ENCODE data around the gene DPP6. TPM values are rescaled to one million over a fixed set of nuclear protein-coding genes. Genes with fewer than 3 reads are reported as not detected.
"Not testable (repeated sequence)": the region's sequence is repeated elsewhere in the genome, so short reads cannot be mapped to it uniquely, and the experiment has no call there.

DPP6 gene
- total RNA-seq, 1 donor from 2014 or later, result not detected

DNA sequence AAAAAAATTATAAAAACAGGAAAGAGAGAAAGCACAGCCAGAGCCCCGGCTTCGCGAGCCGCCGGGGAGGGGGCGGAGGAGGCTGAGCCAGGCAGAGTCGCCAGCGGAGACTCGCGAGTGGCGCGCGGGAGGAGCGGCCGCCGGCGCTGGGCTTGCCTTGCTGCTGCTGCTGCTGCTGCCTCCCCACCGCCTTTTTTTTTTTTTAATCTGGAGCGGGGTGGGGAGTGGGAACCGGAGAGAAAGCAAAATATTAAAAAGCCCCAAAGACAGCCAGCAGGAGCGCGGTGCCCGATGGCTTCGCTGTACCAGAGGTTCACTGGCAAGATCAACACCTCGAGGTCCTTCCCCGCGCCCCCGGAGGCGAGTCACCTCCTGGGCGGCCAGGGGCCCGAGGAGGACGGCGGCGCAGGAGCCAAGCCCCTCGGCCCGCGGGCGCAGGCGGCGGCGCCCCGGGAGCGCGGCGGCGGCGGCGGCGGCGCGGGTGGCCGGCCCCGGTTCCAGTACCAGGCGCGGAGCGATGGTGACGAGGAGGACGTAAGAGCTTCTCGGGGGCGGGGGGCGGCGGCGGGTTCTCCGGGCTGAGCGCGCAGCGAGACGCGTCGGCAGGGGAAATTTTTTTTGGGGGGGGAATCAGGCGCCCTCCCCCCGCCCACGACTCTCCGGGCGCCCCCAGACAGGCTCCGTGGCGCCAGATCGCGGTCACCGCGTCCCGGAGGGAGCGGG is 493 bp downstream of the DPP6 start:
- H3K27me3 Mint-ChIP-seq (ENCODE audit: low read depth); H3K36me3 Mint-ChIP-seq (ENCODE audit: low read depth); H3K4me1 Mint-ChIP-seq (ENCODE audit: low read depth); H3K4me3 Mint-ChIP-seq (ENCODE audit: low read depth); intact Hi-C loops (cut with micrococcal nuclease); H3K27ac Mint-ChIP-seq; H3K9me3 Mint-ChIP-seq; DNase-seq (ENCODE audit: low spot score): not testable (repeated sequence)

- H3K27ac Mint-ChIP-seq; H3K36me3 Mint-ChIP-seq (ENCODE audit: low read depth); H3K4me1 Mint-ChIP-seq (ENCODE audit: low read depth); H3K9me3 Mint-ChIP-seq; DNase-seq (ENCODE audit: low spot score); H3K4me3 Mint-ChIP-seq (ENCODE audit: low read depth); H3K27me3 Mint-ChIP-seq (ENCODE audit: low read depth); intact Hi-C loops (cut with micrococcal nuclease): not testable (repeated sequence)
Measured at GRCh38 chr7:154053466-154054312, 1.5 kb downstream of the DPP6 start.

GRCh38 chr7:154054664-154055063 is 2.5 kb downstream of the DPP6 start:
- H3K9me3 Mint-ChIP-seq; H3K4me3 Mint-ChIP-seq (ENCODE audit: low read depth); DNase-seq (ENCODE audit: low spot score); intact Hi-C loops (cut with micrococcal nuclease); H3K27ac Mint-ChIP-seq; H3K36me3 Mint-ChIP-seq (ENCODE audit: low read depth); H3K27me3 Mint-ChIP-seq (ENCODE audit: low read depth); H3K4me1 Mint-ChIP-seq (ENCODE audit: low read depth): not testable (repeated sequence)

DNA sequence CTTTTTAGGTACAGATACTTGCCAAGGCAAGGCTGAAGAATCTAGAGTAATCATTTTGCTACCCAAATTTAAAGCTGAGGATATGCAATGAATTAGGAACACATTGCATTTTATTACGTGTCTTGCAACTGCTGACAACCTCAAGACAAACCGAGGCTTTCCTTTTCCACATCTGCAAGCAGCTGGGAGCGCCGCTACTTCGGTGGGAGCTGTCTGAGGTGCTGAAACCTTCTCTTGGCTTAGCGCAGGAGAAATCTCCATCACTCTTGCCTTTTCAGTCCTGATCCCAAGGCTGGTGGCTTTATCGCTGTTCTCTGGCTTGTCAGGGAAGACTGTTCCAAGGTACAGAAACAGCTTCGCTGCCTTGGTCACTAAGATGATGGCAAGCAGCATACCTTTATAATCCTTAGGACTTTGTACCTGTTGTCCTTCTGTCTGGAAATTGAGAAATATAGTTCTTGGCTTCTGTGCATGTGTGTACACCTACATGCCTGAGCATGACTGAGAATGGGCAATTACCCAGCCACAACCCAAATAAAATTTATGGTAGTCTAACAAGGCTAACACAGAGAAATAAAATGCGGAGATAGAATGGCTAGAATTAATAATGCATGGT is 3.4 kb downstream of the DPP6 start:
- H3K9me3 Mint-ChIP-seq; H3K27me3 Mint-ChIP-seq (ENCODE audit: low read depth); H3K36me3 Mint-ChIP-seq (ENCODE audit: low read depth); DNase-seq (ENCODE audit: low spot score); H3K27ac Mint-ChIP-seq; H3K4me1 Mint-ChIP-seq (ENCODE audit: low read depth); H3K4me3 Mint-ChIP-seq (ENCODE audit: low read depth); intact Hi-C loops (cut with micrococcal nuclease): not testable (repeated sequence)

GRCh38 chr7:154058783-154059182 is 6.6 kb downstream of the DPP6 start:
- H3K27ac Mint-ChIP-seq; H3K27me3 Mint-ChIP-seq (ENCODE audit: low read depth); H3K4me1 Mint-ChIP-seq (ENCODE audit: low read depth); H3K9me3 Mint-ChIP-seq; H3K36me3 Mint-ChIP-seq (ENCODE audit: low read depth); H3K4me3 Mint-ChIP-seq (ENCODE audit: low read depth); DNase-seq (ENCODE audit: low spot score); intact Hi-C loops (cut with micrococcal nuclease): not testable (repeated sequence)

DNA sequence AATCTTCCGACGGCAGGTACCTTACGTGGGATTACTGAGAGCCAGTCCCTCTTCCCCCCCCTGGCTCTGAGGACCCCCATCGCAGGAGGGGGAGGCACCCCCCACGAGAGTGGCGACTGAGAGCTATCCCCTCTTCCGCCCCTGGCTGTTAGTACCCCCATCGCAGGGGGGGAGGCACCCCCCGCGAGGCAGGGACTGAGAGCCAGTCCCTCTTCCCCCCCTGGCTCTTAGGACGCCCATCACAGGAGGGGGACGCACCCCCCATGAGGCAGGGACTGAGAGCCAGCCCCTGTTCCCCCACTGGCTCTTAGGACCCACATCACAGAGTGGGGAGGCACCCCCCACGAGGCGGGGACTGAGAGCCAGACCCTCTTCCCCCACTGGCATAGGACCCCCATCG is 8.4 kb downstream of the DPP6 start:
- H3K4me1 Mint-ChIP-seq (ENCODE audit: low read depth); H3K4me3 Mint-ChIP-seq (ENCODE audit: low read depth); H3K9me3 Mint-ChIP-seq; intact Hi-C loops (cut with micrococcal nuclease); H3K27me3 Mint-ChIP-seq (ENCODE audit: low read depth); H3K36me3 Mint-ChIP-seq (ENCODE audit: low read depth); DNase-seq (ENCODE audit: low spot score); H3K27ac Mint-ChIP-seq: not testable (repeated sequence)

- DNase-seq (ENCODE audit: low spot score); H3K27ac Mint-ChIP-seq; H3K4me1 Mint-ChIP-seq (ENCODE audit: low read depth); H3K9me3 Mint-ChIP-seq; intact Hi-C loops (cut with micrococcal nuclease); H3K36me3 Mint-ChIP-seq (ENCODE audit: low read depth); H3K27me3 Mint-ChIP-seq (ENCODE audit: low read depth); H3K4me3 Mint-ChIP-seq (ENCODE audit: low read depth): not testable (repeated sequence)
Measured at GRCh38 chr7:154071833-154072232, 19.6 kb downstream of the DPP6 start.

- H3K36me3 Mint-ChIP-seq (ENCODE audit: low read depth); DNase-seq (ENCODE audit: low spot score); H3K27me3 Mint-ChIP-seq (ENCODE audit: low read depth); H3K27ac Mint-ChIP-seq; H3K4me3 Mint-ChIP-seq (ENCODE audit: low read depth); H3K9me3 Mint-ChIP-seq; H3K4me1 Mint-ChIP-seq (ENCODE audit: low read depth); intact Hi-C loops (cut with micrococcal nuclease): not testable (repeated sequence)
Measured at GRCh38 chr7:154072395-154073181, 20.4 kb downstream of the DPP6 start.

DNA sequence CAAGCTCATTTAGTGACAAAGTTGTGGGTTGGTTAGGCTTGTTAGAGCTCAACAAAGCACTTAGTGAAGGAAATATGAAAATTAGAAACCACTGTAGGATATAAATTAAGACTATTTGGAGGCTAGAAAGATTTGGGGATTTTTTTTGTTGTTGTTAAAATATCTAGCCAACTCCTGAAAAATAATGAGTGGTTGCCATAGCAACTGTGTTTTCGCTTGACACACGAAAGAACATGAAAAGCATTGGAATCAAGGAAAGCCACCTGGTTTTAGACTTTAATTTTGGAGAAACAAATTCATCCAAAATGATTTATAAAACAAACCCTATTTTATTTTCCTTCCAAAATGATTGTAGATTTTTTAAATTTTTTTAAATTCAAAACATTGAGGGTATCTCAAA is 26.3 kb downstream of the DPP6 start:
- DNase-seq (ENCODE audit: low spot score); H3K27me3 Mint-ChIP-seq (ENCODE audit: low read depth); H3K4me3 Mint-ChIP-seq (ENCODE audit: low read depth); H3K4me1 Mint-ChIP-seq (ENCODE audit: low read depth); H3K27ac Mint-ChIP-seq; H3K36me3 Mint-ChIP-seq (ENCODE audit: low read depth); H3K9me3 Mint-ChIP-seq; intact Hi-C loops (cut with micrococcal nuclease): not testable (repeated sequence)

- intact Hi-C loops (cut with micrococcal nuclease); H3K9me3 Mint-ChIP-seq; H3K27me3 Mint-ChIP-seq (ENCODE audit: low read depth); H3K27ac Mint-ChIP-seq; H3K4me3 Mint-ChIP-seq (ENCODE audit: low read depth); DNase-seq (ENCODE audit: low spot score); H3K4me1 Mint-ChIP-seq (ENCODE audit: low read depth); H3K36me3 Mint-ChIP-seq (ENCODE audit: low read depth): not testable (repeated sequence)
Measured at GRCh38 chr7:154080249-154080648, 28.1 kb downstream of the DPP6 start.

GRCh38 chr7:154087037-154087725 is 35.0 kb downstream of the DPP6 start:
- DNase-seq (ENCODE audit: low spot score); H3K36me3 Mint-ChIP-seq (ENCODE audit: low read depth); H3K4me1 Mint-ChIP-seq (ENCODE audit: low read depth); H3K4me3 Mint-ChIP-seq (ENCODE audit: low read depth); H3K9me3 Mint-ChIP-seq; H3K27ac Mint-ChIP-seq; intact Hi-C loops (cut with micrococcal nuclease); H3K27me3 Mint-ChIP-seq (ENCODE audit: low read depth): not testable (repeated sequence)

GRCh38 chr7:154092093-154092492 is 39.9 kb downstream of the DPP6 start:
- H3K36me3 Mint-ChIP-seq (ENCODE audit: low read depth); H3K4me3 Mint-ChIP-seq (ENCODE audit: low read depth); intact Hi-C loops (cut with micrococcal nuclease); H3K9me3 Mint-ChIP-seq; H3K27me3 Mint-ChIP-seq (ENCODE audit: low read depth); H3K4me1 Mint-ChIP-seq (ENCODE audit: low read depth); DNase-seq (ENCODE audit: low spot score); H3K27ac Mint-ChIP-seq: not testable (repeated sequence)

Measured in activated T-helper 2 cell treated with anti-CD3 and anti-CD28 coated beads, Interferon-gamma antibody, Interleukin-2, Interleukin-4, amounts not matched to agents 10 μg/mL and 5 μg/mL and 100 μg/mL, durations not matched to agents 14 hours and 24 hours and 36 hours (primary cell).